H1 (cell line): Measurements from ENCODE around the gene POGLUT2. TPM values are rescaled to one million over a fixed set of nuclear protein-coding genes. Genes with fewer than 3 reads are reported as not detected.

Source experiments
- CTCF ChIA-PET: fragments of 300-600 bp; sonication (Branson Sonifier 250); formaldehyde crosslinking; loops from one replicate; lab custom pipeline; 2021; ENCODE audit not compliant: partially characterized antibody; lab: Charles Lee
- POLR2A ChIA-PET: fragments of 300-600 bp; sonication (Branson Sonifier 250); formaldehyde crosslinking; loops from one replicate; lab custom pipeline; 2021; ENCODE audit warnings: inconsistent platforms; ENCODE audit not compliant: partially characterized antibody; lab: Charles Lee
- DNase-seq, 2 experiments: peaks; one replicate each; pipeline versions ENCODE4 v3.0.0 to v3.0.0-alpha.2; 2010 to 2022; ENCODE audit warnings: low spot score in 2 of 2, low read depth in 1 of 2, mixed read lengths in 1 of 2
- FAIRE-seq: peaks from 2 replicates; lab custom pipeline; 2011; peaks lifted over from hg19 to GRCh38; lab: Jason Lieb, UNC
- H2AFZ ChIP-seq: 2 replicates; pipeline ENCODE4 v1.8.1; 2012; ENCODE audit warnings: low read length, inconsistent platforms
- H2AK5ac ChIP-seq: 2 replicates; pipeline ENCODE4 v1.6.1; 2013; ENCODE audit warnings: low read depth, low read length
- H2BK120ac ChIP-seq: replicated peaks from 2 replicates; pipeline ENCODE3; 2013; ENCODE audit warnings: low read depth, low read length, inconsistent platforms
- H2BK12ac ChIP-seq: 2 replicates; pipeline ENCODE4 v1.6.1; 2013; ENCODE audit warnings: low read depth, low read length
- H2BK15ac ChIP-seq: 2 replicates; pipeline ENCODE4 v1.6.1; 2013; ENCODE audit warnings: low read length
- H2BK20ac ChIP-seq: 2 replicates; pipeline ENCODE4 v1.6.1; 2013; ENCODE audit warnings: low read length
- H2BK5ac ChIP-seq: 2 replicates; pipeline ENCODE4 v1.6.1; 2013; ENCODE audit warnings: low read depth, low read length
- H3K14ac ChIP-seq: 2 replicates; pipeline ENCODE4 v1.6.1; 2013; ENCODE audit warnings: inconsistent platforms; ENCODE audit not compliant: insufficient read length
- H3K18ac ChIP-seq: 2 replicates; pipeline ENCODE4 v1.6.1; 2013; ENCODE audit warnings: low read length; ENCODE audit errors: extremely low read depth
- H3K23ac ChIP-seq: 2 replicates; pipeline ENCODE4 v1.6.1; 2013; ENCODE audit warnings: inconsistent platforms; ENCODE audit not compliant: insufficient read length
- H3K23me2 ChIP-seq: 2 replicates; pipeline ENCODE4 v1.6.1; 2013; ENCODE audit warnings: low read depth, low read length
- H3K27ac ChIP-seq: 2 replicates; pipeline ENCODE4 v1.6.1; 2011; ENCODE audit warnings: low read depth, low read length, inconsistent platforms
- H3K27me3 ChIP-seq, 4 experiments: replicated peaks in 1 of 4; 1 replicate in 1 of 4; 2 replicates in 3 of 4; pipeline versions ENCODE4 v1.6.1 to v1.8.1; 2011 to 2013; ENCODE audit warnings: low read length in 3 of 4, mild to moderate bottlenecking in 3 of 4, inconsistent platforms in 2 of 4, mixed read lengths in 2 of 4, moderate library complexity in 1 of 4; ENCODE audit not compliant: control insufficient read depth in 3 of 4, insufficient read depth in 3 of 4; ENCODE audit errors: extremely low read depth in 1 of 4
- H3K36me3 ChIP-seq, 4 experiments: 2 replicates each; pipeline versions ENCODE4 v1.6.1 to v1.8.1; 2011 to 2013; ENCODE audit warnings: mild to moderate bottlenecking in 4 of 4, low read length in 3 of 4, moderate library complexity in 2 of 4, control low read depth in 1 of 4, inconsistent platforms in 1 of 4; ENCODE audit not compliant: insufficient read depth in 4 of 4, control insufficient read depth in 2 of 4
- H3K4ac ChIP-seq: replicated peaks from 2 replicates; pipeline ENCODE3; 2013; ENCODE audit warnings: low read length, low read depth, mixed read lengths, inconsistent platforms; ENCODE audit not compliant: insufficient read length
- H3K4me1 ChIP-seq, 4 experiments: replicated peaks in 1 of 4; 1 replicate in 1 of 4; 2 replicates in 3 of 4; pipeline versions ENCODE4 v1.6.1 to v1.8.1; 2011 to 2013; ENCODE audit warnings: low read length in 3 of 4, inconsistent platforms in 2 of 4, mixed read lengths in 1 of 4; ENCODE audit not compliant: insufficient read depth in 4 of 4, control insufficient read depth in 3 of 4
- H3K4me2 ChIP-seq, 2 experiments: 2 replicates each; pipeline versions ENCODE4 v1.6.1 to v1.8.1; 2011 to 2013; ENCODE audit warnings: low read depth in 2 of 2, low read length in 2 of 2, control low read depth in 1 of 2, inconsistent platforms in 1 of 2, mild to moderate bottlenecking in 1 of 2; ENCODE audit not compliant: insufficient read depth in 1 of 2
- H3K4me3 ChIP-seq, 4 experiments: fragments of 200-600, 300-600 bp in 1 of 4; sonication (generic), shearing (Covaris generic), sonication (Bioruptor Twin) in 1 of 4; 2 replicates each; pipeline versions ENCODE4 v1.5.1 to v1.8.1; 2011 to 2016; ENCODE audit warnings: low read length in 4 of 4, low read depth in 3 of 4, control low read depth in 2 of 4, inconsistent platforms in 2 of 4, mild to moderate bottlenecking in 2 of 4, mixed read lengths in 1 of 4, moderate library complexity in 1 of 4; ENCODE audit not compliant: insufficient read depth in 2 of 4; ENCODE audit errors: extremely low read depth in 1 of 4
- H3K56ac ChIP-seq: replicated peaks from 2 replicates; pipeline ENCODE3; 2013; ENCODE audit warnings: low read depth, mild to moderate bottlenecking, mixed read lengths, low read length, inconsistent platforms; ENCODE audit not compliant: insufficient read length
- H3K79me1 ChIP-seq: 2 replicates; pipeline ENCODE4 v1.6.1; 2013; ENCODE audit warnings: low read depth, low read length, control low read depth
- H3K79me2 ChIP-seq, 2 experiments: 2 replicates each; pipeline versions ENCODE4 v1.6.1 to v1.8.1; 2012 to 2013; ENCODE audit warnings: low read length in 2 of 2, mild to moderate bottlenecking in 2 of 2, inconsistent platforms in 1 of 2; ENCODE audit not compliant: insufficient read depth in 2 of 2, control insufficient read depth in 1 of 2
- H3K9ac ChIP-seq, 4 experiments: replicated peaks in 1 of 4; 1 replicate in 1 of 4; 2 replicates in 3 of 4; pipeline versions ENCODE4 v1.6.1 to v1.8.1; 2011 to 2013; ENCODE audit warnings: low read depth in 3 of 4, low read length in 3 of 4, control low read depth in 2 of 4, mild to moderate bottlenecking in 2 of 4, moderate library complexity in 2 of 4, inconsistent platforms in 1 of 4; ENCODE audit errors: extremely low read depth in 1 of 4
- H3K9me3 ChIP-seq, 2 experiments: 2 replicates each; pipeline versions ENCODE4 v1.6.1 to v1.8.1; 2012 to 2013; ENCODE audit warnings: mild to moderate bottlenecking in 2 of 2, moderate library complexity in 2 of 2, control low read depth in 1 of 2, inconsistent platforms in 1 of 2, low read depth in 1 of 2, low read length in 1 of 2, mixed read lengths in 1 of 2; ENCODE audit not compliant: insufficient read depth in 2 of 2
- H4K20me1 ChIP-seq, 2 experiments: replicated peaks in 1 of 2; 2 replicates each; pipeline versions ENCODE3 to v1.8.1; 2011 to 2013; ENCODE audit warnings: inconsistent platforms in 2 of 2, low read length in 2 of 2, mild to moderate bottlenecking in 1 of 2; ENCODE audit not compliant: insufficient read depth in 2 of 2, control insufficient read depth in 1 of 2
- H4K5ac ChIP-seq: 2 replicates; pipeline ENCODE4 v1.6.1; 2013; ENCODE audit warnings: low read length, low read depth, mixed read lengths, inconsistent platforms; ENCODE audit not compliant: insufficient read length
- H4K8ac ChIP-seq: 2 replicates; pipeline ENCODE4 v1.8.0; 2013; ENCODE audit warnings: mild to moderate bottlenecking, moderate library complexity, low read length, inconsistent platforms; ENCODE audit not compliant: insufficient read depth; ENCODE audit errors: extremely low read depth
- H4K91ac ChIP-seq: replicated peaks from 2 replicates; pipeline ENCODE3; 2013; ENCODE audit warnings: low read length, mixed read lengths, inconsistent platforms; ENCODE audit not compliant: insufficient read length
- ASH2L ChIP-seq: fragments of 200-600, 300-600 bp; sonication (generic); IDR thresholded peaks from one replicate; pipeline ENCODE4 v1.7.1; 2017; ENCODE audit warnings: low read length
- CTBP2 ChIP-seq: IDR thresholded peaks from 2 replicates; pipeline ENCODE4 v1.7.0; 2011; ENCODE audit warnings: borderline replicate concordance, mild to moderate bottlenecking, moderate library complexity, mixed read lengths, low read length; ENCODE audit not compliant: insufficient read depth, insufficient read length
- KDM4A ChIP-seq: IDR thresholded peaks from one replicate; pipeline ENCODE4 v1.7.1; 2012; ENCODE audit warnings: low read depth, mild to moderate bottlenecking, moderate library complexity, low read length, inconsistent platforms; ENCODE audit not compliant: severe bottlenecking
- KDM5A ChIP-seq: fragments of 200-600 bp; IDR thresholded peaks from 2 replicates; pipeline ENCODE4 v1.7.1; 2012; ENCODE audit warnings: mild to moderate bottlenecking, low read length, inconsistent platforms, mixed read lengths
- NRF1 ChIP-seq: IDR thresholded peaks from 2 replicates; pipeline ENCODE4 v1.6.1; 2011; ENCODE audit warnings: mild to moderate bottlenecking, low read depth, low read length, improper control_type of control experiment
- PHF8 ChIP-seq: fragments of 200-600 bp; sonication (generic); conservative IDR thresholded peaks from 2 replicates; pipeline ENCODE4 v1.7.1; 2012; ENCODE audit warnings: low read depth, mild to moderate bottlenecking, inconsistent platforms, low read length, moderate library complexity
- POLR2AphosphoS5 ChIP-seq: IDR thresholded peaks from 2 replicates; pipeline ENCODE4 v1.6.1; 2011; ENCODE audit warnings: low read depth, low read length
- RBBP5 ChIP-seq: IDR thresholded peaks from 2 replicates; pipeline ENCODE4 v1.7.1; 2012; ENCODE audit warnings: low read depth, mild to moderate bottlenecking, inconsistent platforms, low read length, moderate library complexity, borderline replicate concordance
- TBP ChIP-seq: IDR thresholded peaks from 2 replicates; pipeline ENCODE4 v1.6.1; 2011; ENCODE audit warnings: low read depth, low read length, improper control_type of control experiment
- WGBS, 2 experiments: shearing (Covaris generic) in 1 of 2; methylation state at CpG; one replicate each; pipeline versions ENCODE4 v1.1.6 to v1.1.7; 2013 to 2015; ENCODE audit warnings: low lambda C conversion rate in 2 of 2, mixed read lengths in 2 of 2, inconsistent platforms in 1 of 2, low coverage in 1 of 2, missing lambda C conversion rate in 1 of 2; ENCODE audit not compliant: insufficient replicate concordance in 2 of 2, insufficient coverage in 1 of 2, insufficient read length in 1 of 2; ENCODE audit errors: extremely low coverage in 1 of 2, missing lambda C conversion rate in 1 of 2; 5-methylcytosine and 5-hydroxymethylcytosine counted together
- polyA plus RNA-seq, 7 experiments: library from polyadenylated mRNA; depleted of rRNA in 3 of 7; stranded (reverse) in 5 of 7; unstranded in 2 of 7; fragments of >200 nt in 5 of 7; fragments of 200-250 nt in 2 of 7; gene quantifications; 1 replicate in 5 of 7; 2 replicates in 1 of 7; 4 replicates in 1 of 7; pipeline versions ENCODE4 v1.2.1 to v1.2.3, GENCODE V29; 2011 to 2013; ENCODE audit warnings: missing spikeins in 2 of 7, mixed read lengths in 2 of 7
- total RNA-seq: library from RNA; stranded (reverse); fragmentation: NEBNext Ultra II Directional; extraction: Animal tissue kit (Norgen Biotek cat#: 25700); gene quantifications from 2 replicates; pipeline ENCODE4 v1.2.1, GENCODE V29; 2021
- TF ChIP-seq, protein P1 (sequence below): IDR thresholded peaks from 2 replicates; pipeline ENCODE4 v1.6.1; 2012; ENCODE audit warnings: inconsistent platforms

The POGLUT2 gene
- total and polyA plus RNA-seq, 2 of the 8 experiments (the other 6 are each of a cell fraction or from before 2014, with no cell fraction given): 9.9 to 22.3 TPM

DNA sequence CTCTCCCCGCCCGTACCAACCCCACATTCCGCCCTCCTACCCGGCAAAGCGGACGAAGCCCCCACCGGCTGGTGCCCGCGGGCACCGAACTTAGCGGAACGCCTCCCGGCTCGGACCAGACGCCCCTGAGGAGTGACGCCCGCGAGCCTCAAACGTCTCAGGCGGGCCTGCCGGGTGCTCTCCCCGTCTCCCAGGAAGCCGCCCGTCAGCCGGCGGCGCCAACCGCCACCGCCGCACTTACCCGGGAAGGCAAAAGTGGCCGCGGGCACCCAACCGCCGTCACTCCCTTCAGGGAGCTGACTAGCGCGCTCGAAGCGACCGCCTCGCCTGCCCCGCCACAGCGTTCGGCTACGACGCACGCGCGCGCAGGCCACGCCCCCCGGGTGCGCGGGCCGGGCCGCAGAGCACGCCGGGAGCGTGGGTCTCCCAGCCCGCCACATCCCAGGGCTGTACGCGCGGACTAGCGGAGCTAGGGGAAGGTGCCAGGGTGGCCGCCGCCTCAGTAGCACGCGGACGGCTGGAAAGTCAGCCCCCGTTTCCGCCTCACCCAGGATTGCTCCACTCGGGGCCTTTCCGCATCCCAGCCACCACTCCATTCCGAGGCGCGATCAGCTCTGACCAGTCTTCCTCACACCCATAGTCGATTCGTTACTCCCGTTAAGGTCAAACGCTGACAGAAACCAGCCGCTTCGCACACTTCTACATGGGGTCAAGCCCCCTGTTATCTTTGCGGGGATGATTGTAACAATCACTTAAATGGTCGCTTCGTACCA lies 25.1 kb downstream of the POGLUT2 start, which contains the start of gene TEX30:
Gene TEX30, minus strand, starts transcription at position 346 of the 773 bp plus-strand sequence. CDS start 3,760 bp downstream, outside the sequence.
- peaks cover 0 to 4% of the 10 kb centered on the region in 2 experiments; a peak in 1 of 4 replicates for H3K9me3 ChIP-seq
- peak within 1 kb of the TSS; percentile 65 to 86 (median 74) for H3K4me3 ChIP-seq
- H3K79me2 ChIP-seq: no peaks in the 10 kb centered on the region
- peak within 1 kb of the TSS; percentile 68; the same call in 1 of the 2 replicates for H2BK12ac ChIP-seq
- no peaks in the 10 kb centered on the region; a peak in 1 of 8 replicates for H3K36me3 ChIP-seq
- no peak within 1 kb of the TSS for H3K23ac ChIP-seq
- H3K23me2 ChIP-seq: peaks cover 5% of the 10 kb centered on the region
- H3K14ac ChIP-seq: peak within 1 kb of the TSS; percentile 21
- no peak within 1 kb of the TSS for H3K56ac ChIP-seq
- peak within 1 kb of the TSS; percentile 86 for H3K18ac ChIP-seq
- DNase-seq (peak; percentile 36 to 88), FAIRE-seq (no peak)
- peaks cover 0 to 2% of the 10 kb centered on the region in 2 experiments for H4K20me1 ChIP-seq
- H2AFZ ChIP-seq: peak within 1 kb of the TSS; percentile 89
- no peak within 1 kb of the TSS for H2BK15ac ChIP-seq
- POLR2A ChIA-PET: interaction anchor here (0.7 to 3.0 kb wide), 11 partner anchors 9 to 182 kb away, joined by 3 to 12 read pairs (median 3); partner anchors contain the start of genes ERCC5 and TPP2
- CTCF ChIA-PET: interaction anchor here (1.3 to 5.6 kb wide), 4 partner anchors 12 to 182 kb away, joined by 3 to 28 read pairs (median 4); a partner anchor contains a TSS
- H3K4me2 ChIP-seq: peak within 1 kb of the TSS; percentile 82 to 96
- H4K8ac ChIP-seq: peak within 1 kb of the TSS; percentile 95
- peak within 1 kb of the TSS; percentile 52 for H4K91ac ChIP-seq
- H4K5ac ChIP-seq: no peak within 1 kb of the TSS
- H2BK5ac ChIP-seq: no peak within 1 kb of the TSS
- H3K27me3 ChIP-seq: peaks cover 0 to 18% (median 12%) of the 10 kb centered on the region in 4 experiments; a peak in 5 of 7 replicates
- H3K9ac ChIP-seq: peak within 1 kb of the TSS in 3 of 4 experiments; percentile 44 to 70 (median 56); a peak in 6 of 7 replicates
- no peak within 1 kb of the TSS for H2AK5ac ChIP-seq
- peaks cover 0 to 6% (median 2%) of the 10 kb centered on the region in 4 experiments; a peak in 2 of 7 replicates for H3K4me1 ChIP-seq
- H2BK20ac ChIP-seq: no peak within 1 kb of the TSS
- H3K79me1 ChIP-seq: no peaks in the 10 kb centered on the region
- no peak within 1 kb of the TSS for H2BK120ac ChIP-seq
- H3K4ac ChIP-seq: no peak within 1 kb of the TSS
- 21% methylated on average over 57 of the region's 85 CpGs; no CpG with 5 or more reads in 1 of the 2 experiments for WGBS, 2 experiments
- H3K27ac ChIP-seq: no peak within 1 kb of the TSS
- peak; percentile 84 for TF ChIP-seq PHF8
- TF ChIP-seq NRF1: peak; percentile 42
- peak; percentile 71; the same call in 1 of the 2 replicates for TF ChIP-seq TBP
- TF ChIP-seq CTBP2: no peak
- TF ChIP-seq ASH2L: peak; percentile 73
- TF ChIP-seq KDM5A: no peak
- TF ChIP-seq, protein P1, sequence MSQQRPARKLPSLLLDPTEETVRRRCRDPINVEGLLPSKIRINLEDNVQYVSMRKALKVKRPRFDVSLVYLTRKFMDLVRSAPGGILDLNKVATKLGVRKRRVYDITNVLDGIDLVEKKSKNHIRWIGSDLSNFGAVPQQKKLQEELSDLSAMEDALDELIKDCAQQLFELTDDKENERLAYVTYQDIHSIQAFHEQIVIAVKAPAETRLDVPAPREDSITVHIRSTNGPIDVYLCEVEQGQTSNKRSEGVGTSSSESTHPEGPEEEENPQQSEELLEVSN: peak; percentile 96
- TF ChIP-seq POLR2AphosphoS5: peak; percentile 76
- TF ChIP-seq KDM4A: peak; percentile 92
- peak; percentile 47; the same call in 1 of the 2 replicates for TF ChIP-seq RBBP5
